Tibial nerve (tissue), 4 donors: Measurements from ENCODE around the gene OSBPL6. TPM values are rescaled to one million over a fixed set of nuclear protein-coding genes. Genes with fewer than 3 reads are reported as not detected.

Experiments
- DNase-seq, 2 donors: peaks; one replicate each; pipeline ENCODE4 v3.0.0-alpha.2; 2019; ENCODE audit warnings: low spot score in 2 of 2
- H3K27ac ChIP-seq, 4 donors: fragments of 200-600 bp; sonication (generic) in 3 of 4; one replicate each; pipeline ENCODE4 v1.5.1; 2017 to 2019; ENCODE audit warnings: mild to moderate bottlenecking in 1 of 4
- H3K27me3 ChIP-seq, 2 donors: fragments of 200-600 bp; sonication (generic) in 1 of 2; one replicate each; pipeline versions ENCODE4 v1.5.1 to v1.6.0; 2017 to 2019
- H3K36me3 ChIP-seq, 3 donors: fragments of 200-600 bp; sonication (generic); one replicate each; pipeline ENCODE4 v1.5.1; 2018 to 2019
- H3K4me1 ChIP-seq, 4 donors: fragments of 200-600 bp; sonication (generic) in 3 of 4; one replicate each; pipeline ENCODE4 v1.5.1; 2017 to 2019
- H3K4me3 ChIP-seq, 4 donors: fragments of 200-600 bp; sonication (generic) in 3 of 4; one replicate each; pipeline ENCODE4 v1.5.1; 2017 to 2019; ENCODE audit warnings: mild to moderate bottlenecking in 1 of 4, moderate library complexity in 1 of 4
- H3K9me3 ChIP-seq, 4 donors: fragments of 200-600 bp; sonication (generic) in 3 of 4; one replicate each; pipeline ENCODE4 v1.5.1; 2017 to 2019
- CTCF ChIP-seq, 5 experiments: fragments of 200-600 bp in 3 of 5; fragments of 450-650 bp in 2 of 5; sonication (generic) in 3 of 5; IDR thresholded peaks; one replicate each; pipeline ENCODE4 v1.5.1; 2016 to 2019; ENCODE audit warnings: antibody characterized with exemption in 5 of 5, mild to moderate bottlenecking in 3 of 5, moderate library complexity in 2 of 5
- EP300 ChIP-seq, 2 donors: sonication (generic); formaldehyde crosslinking; IDR thresholded peaks; one replicate each; pipeline ENCODE4 v1.6.1; 2017; ENCODE audit warnings: antibody characterized with exemption in 2 of 2, mild to moderate bottlenecking in 1 of 2
- POLR2A ChIP-seq, 2 donors: fragments of 450-650 bp; IDR thresholded peaks; one replicate each; pipeline ENCODE4 v1.6.1; 2017; ENCODE audit warnings: antibody characterized with exemption in 2 of 2, mild to moderate bottlenecking in 2 of 2, moderate library complexity in 2 of 2
- WGBS, 2 donors: methylation state at CpG; one replicate each; pipeline ENCODE4 v1.1.5; 2018; 5-methylcytosine and 5-hydroxymethylcytosine counted together
- total RNA-seq, 4 donors: library from RNA; depleted of rRNA; stranded (reverse); fragments of >200 nt; gene quantifications; one replicate each; pipeline ENCODE4 v1.1.0, GENCODE V29; 2016

The OSBPL6 gene
- total RNA-seq, 4 donors from 2014 or later, result 0.66 to 3.1 (median 1.6) TPM

- Histone ChIP-seq H3K36me3 (no peaks in the 10 kb centered on the region), H3K4me1 (peaks cover 0 to 5% (median 0%) of the 10 kb centered on the region in 4 donors), H3K27ac (no peak overlapping the region), H3K4me3 (no peak overlapping the region), H3K9me3 (no peaks in the 10 kb centered on the region), H3K27me3 (no peaks in the 10 kb centered on the region)
- DNase-seq, result peak in 1 of 2 donors; percentile 87
- TF ChIP-seq EP300 (IDR thresholded peaks at IDR 0.05) (no peak), CTCF (IDR thresholded peaks at IDR 0.05) (peak; percentile 49 to 72 (median 61)), POLR2A (IDR thresholded peaks at IDR 0.05) (no peak)
- WGBS, 2 donors, result 50 to 54% methylated on average over 4 of the region's 4 CpGs
Measured at GRCh38 chr2:178280244-178280852, 86.0 kb downstream of the OSBPL6 start.

DNA sequence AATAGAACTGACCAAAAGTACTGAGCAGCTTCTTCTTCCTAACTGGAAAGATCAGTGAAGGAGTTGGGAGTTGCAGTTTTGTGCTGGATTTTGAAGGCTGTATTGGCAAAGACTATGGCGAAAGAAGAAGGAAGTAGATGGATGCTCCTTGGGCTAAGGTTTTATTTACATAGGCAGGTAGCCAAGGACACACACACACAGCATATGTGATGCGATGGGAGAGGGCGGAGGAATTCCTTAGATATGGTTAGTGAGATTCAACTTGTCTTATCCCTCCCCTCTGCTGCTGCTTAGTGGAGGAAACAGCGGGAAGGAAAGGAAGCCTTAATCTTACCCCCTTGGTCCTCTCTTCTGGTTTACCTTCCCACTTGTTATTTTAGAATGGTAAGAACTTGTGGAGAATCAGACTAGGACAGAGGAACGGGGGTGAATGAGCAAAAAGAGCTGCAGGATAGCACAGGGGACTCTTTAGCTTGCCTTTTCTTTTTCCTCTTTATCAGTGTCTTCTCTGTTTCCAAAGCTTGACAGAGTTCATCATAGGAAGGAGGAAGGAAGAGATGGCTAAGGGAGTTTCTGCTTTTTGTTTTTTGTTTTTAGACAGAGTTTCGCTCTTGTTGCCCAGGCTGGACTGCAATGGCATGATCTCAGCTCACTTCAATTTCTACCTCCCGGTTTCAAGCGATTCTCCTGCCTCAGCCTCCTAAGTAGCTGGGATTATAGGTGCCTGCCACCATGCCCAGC, 87.9 kb downstream of the OSBPL6 start:
- Histone ChIP-seq H3K27me3 (no peaks in the 10 kb centered on the region), H3K36me3 (no peaks in the 10 kb centered on the region), H3K4me3 (no peak overlapping the region), H3K27ac (no peak overlapping the region), H3K9me3 (no peaks in the 10 kb centered on the region), H3K4me1 (peaks cover 0 to 5% (median 0%) of the 10 kb centered on the region in 4 donors)
- WGBS, 2 donors, result 58 to 67% methylated on average over 8 of the region's 8 CpGs
- TF ChIP-seq EP300 (IDR thresholded peaks at IDR 0.05) (no peak), CTCF (IDR thresholded peaks at IDR 0.05) (no peak), POLR2A (IDR thresholded peaks at IDR 0.05) (no peak)
- no peak for DNase-seq

- no peak for DNase-seq
- 73 to 81% methylated on average over 3 of the region's 3 CpGs for WGBS, 2 donors
- Histone ChIP-seq H3K27ac (no peak overlapping the region), H3K4me1 (peaks cover 0 to 5% (median 0%) of the 10 kb centered on the region in 4 donors), H3K9me3 (no peaks in the 10 kb centered on the region), H3K27me3 (no peaks in the 10 kb centered on the region), H3K4me3 (no peak overlapping the region), H3K36me3 (no peaks in the 10 kb centered on the region)
- TF ChIP-seq EP300 (IDR thresholded peaks at IDR 0.05) (no peak), CTCF (IDR thresholded peaks at IDR 0.05) (no peak), POLR2A (IDR thresholded peaks at IDR 0.05) (no peak)
Measured at GRCh38 chr2:178283341-178283918, 89.1 kb downstream of the OSBPL6 start.

- H3K4me1 ChIP-seq, result peaks cover 0 to 5% (median 0%) of the 10 kb centered on the region in 4 donors
- TF ChIP-seq POLR2A (IDR thresholded peaks at IDR 0.05) (no peak), CTCF (IDR thresholded peaks at IDR 0.05) (no peak), EP300 (IDR thresholded peaks at IDR 0.05) (no peak)
- 88 to 91% methylated on average over 4 of the region's 4 CpGs for WGBS, 2 donors
Measured at GRCh38 chr2:178284613-178285286, 90.4 kb downstream of the OSBPL6 start.

More at GRCh38 chr2:178284613-178285286, 90.4 kb downstream of the OSBPL6 start:
- no peaks in the 10 kb centered on the region for H3K27me3 ChIP-seq
- H3K27ac ChIP-seq, result no peak overlapping the region
- no peak for DNase-seq
- no peaks in the 10 kb centered on the region for H3K9me3 ChIP-seq
- H3K4me3 ChIP-seq, result no peak overlapping the region
- H3K36me3 ChIP-seq, result no peaks in the 10 kb centered on the region
